H1 (cell line): ENCODE measurements around the gene CACNB1. TPM values are rescaled to one million over a fixed set of nuclear protein-coding genes. Genes with fewer than 3 reads are reported as not detected.

Experiments
- CTCF ChIA-PET: fragments of 300-600 bp; sonication (Branson Sonifier 250); formaldehyde crosslinking; loops from one replicate; lab custom pipeline; 2021; ENCODE audit not compliant: partially characterized antibody; lab: Charles Lee
- POLR2A ChIA-PET: fragments of 300-600 bp; sonication (Branson Sonifier 250); formaldehyde crosslinking; loops from one replicate; lab custom pipeline; 2021; ENCODE audit warnings: inconsistent platforms; ENCODE audit not compliant: partially characterized antibody; lab: Charles Lee
- DNase-seq, 2 experiments: peaks; one replicate each; pipeline versions ENCODE4 v3.0.0 to v3.0.0-alpha.2; 2010 to 2022; ENCODE audit warnings: low spot score in 2 of 2, low read depth in 1 of 2, mixed read lengths in 1 of 2
- FAIRE-seq: peaks from 2 replicates; lab custom pipeline; 2011; peaks lifted over from hg19 to GRCh38; lab: Jason Lieb, UNC
- H2AFZ ChIP-seq: 2 replicates; pipeline ENCODE4 v1.8.1; 2012; ENCODE audit warnings: low read length, inconsistent platforms
- H2AK5ac ChIP-seq: 2 replicates; pipeline ENCODE4 v1.6.1; 2013; ENCODE audit warnings: low read depth, low read length
- H2BK120ac ChIP-seq: replicated peaks from 2 replicates; pipeline ENCODE3; 2013; ENCODE audit warnings: low read depth, low read length, inconsistent platforms
- H2BK12ac ChIP-seq: 2 replicates; pipeline ENCODE4 v1.6.1; 2013; ENCODE audit warnings: low read depth, low read length
- H2BK15ac ChIP-seq: 2 replicates; pipeline ENCODE4 v1.6.1; 2013; ENCODE audit warnings: low read length
- H2BK20ac ChIP-seq: 2 replicates; pipeline ENCODE4 v1.6.1; 2013; ENCODE audit warnings: low read length
- H2BK5ac ChIP-seq: 2 replicates; pipeline ENCODE4 v1.6.1; 2013; ENCODE audit warnings: low read depth, low read length
- H3K14ac ChIP-seq: 2 replicates; pipeline ENCODE4 v1.6.1; 2013; ENCODE audit warnings: inconsistent platforms; ENCODE audit not compliant: insufficient read length
- H3K18ac ChIP-seq: 2 replicates; pipeline ENCODE4 v1.6.1; 2013; ENCODE audit warnings: low read length; ENCODE audit errors: extremely low read depth
- H3K23ac ChIP-seq: 2 replicates; pipeline ENCODE4 v1.6.1; 2013; ENCODE audit warnings: inconsistent platforms; ENCODE audit not compliant: insufficient read length
- H3K23me2 ChIP-seq: 2 replicates; pipeline ENCODE4 v1.6.1; 2013; ENCODE audit warnings: low read depth, low read length
- H3K27ac ChIP-seq: 2 replicates; pipeline ENCODE4 v1.6.1; 2011; ENCODE audit warnings: low read depth, low read length, inconsistent platforms
- H3K27me3 ChIP-seq, 4 experiments: replicated peaks in 1 of 4; 1 replicate in 1 of 4; 2 replicates in 3 of 4; pipeline versions ENCODE4 v1.6.1 to v1.8.1; 2011 to 2013; ENCODE audit warnings: low read length in 3 of 4, mild to moderate bottlenecking in 3 of 4, inconsistent platforms in 2 of 4, mixed read lengths in 2 of 4, moderate library complexity in 1 of 4; ENCODE audit not compliant: control insufficient read depth in 3 of 4, insufficient read depth in 3 of 4; ENCODE audit errors: extremely low read depth in 1 of 4
- H3K36me3 ChIP-seq, 4 experiments: 2 replicates each; pipeline versions ENCODE4 v1.6.1 to v1.8.1; 2011 to 2013; ENCODE audit warnings: mild to moderate bottlenecking in 4 of 4, low read length in 3 of 4, moderate library complexity in 2 of 4, control low read depth in 1 of 4, inconsistent platforms in 1 of 4; ENCODE audit not compliant: insufficient read depth in 4 of 4, control insufficient read depth in 2 of 4
- H3K4ac ChIP-seq: replicated peaks from 2 replicates; pipeline ENCODE3; 2013; ENCODE audit warnings: low read length, low read depth, mixed read lengths, inconsistent platforms; ENCODE audit not compliant: insufficient read length
- H3K4me1 ChIP-seq, 4 experiments: replicated peaks in 1 of 4; 1 replicate in 1 of 4; 2 replicates in 3 of 4; pipeline versions ENCODE4 v1.6.1 to v1.8.1; 2011 to 2013; ENCODE audit warnings: low read length in 3 of 4, inconsistent platforms in 2 of 4, mixed read lengths in 1 of 4; ENCODE audit not compliant: insufficient read depth in 4 of 4, control insufficient read depth in 3 of 4
- H3K4me2 ChIP-seq, 2 experiments: 2 replicates each; pipeline versions ENCODE4 v1.6.1 to v1.8.1; 2011 to 2013; ENCODE audit warnings: low read depth in 2 of 2, low read length in 2 of 2, control low read depth in 1 of 2, inconsistent platforms in 1 of 2, mild to moderate bottlenecking in 1 of 2; ENCODE audit not compliant: insufficient read depth in 1 of 2
- H3K4me3 ChIP-seq, 4 experiments: fragments of 200-600, 300-600 bp in 1 of 4; sonication (generic), shearing (Covaris generic), sonication (Bioruptor Twin) in 1 of 4; 2 replicates each; pipeline versions ENCODE4 v1.5.1 to v1.8.1; 2011 to 2016; ENCODE audit warnings: low read length in 4 of 4, low read depth in 3 of 4, control low read depth in 2 of 4, inconsistent platforms in 2 of 4, mild to moderate bottlenecking in 2 of 4, mixed read lengths in 1 of 4, moderate library complexity in 1 of 4; ENCODE audit not compliant: insufficient read depth in 2 of 4; ENCODE audit errors: extremely low read depth in 1 of 4
- H3K56ac ChIP-seq: replicated peaks from 2 replicates; pipeline ENCODE3; 2013; ENCODE audit warnings: low read depth, mild to moderate bottlenecking, mixed read lengths, low read length, inconsistent platforms; ENCODE audit not compliant: insufficient read length
- H3K79me1 ChIP-seq: 2 replicates; pipeline ENCODE4 v1.6.1; 2013; ENCODE audit warnings: low read depth, low read length, control low read depth
- H3K79me2 ChIP-seq, 2 experiments: 2 replicates each; pipeline versions ENCODE4 v1.6.1 to v1.8.1; 2012 to 2013; ENCODE audit warnings: low read length in 2 of 2, mild to moderate bottlenecking in 2 of 2, inconsistent platforms in 1 of 2; ENCODE audit not compliant: insufficient read depth in 2 of 2, control insufficient read depth in 1 of 2
- H3K9ac ChIP-seq, 4 experiments: replicated peaks in 1 of 4; 1 replicate in 1 of 4; 2 replicates in 3 of 4; pipeline versions ENCODE4 v1.6.1 to v1.8.1; 2011 to 2013; ENCODE audit warnings: low read depth in 3 of 4, low read length in 3 of 4, control low read depth in 2 of 4, mild to moderate bottlenecking in 2 of 4, moderate library complexity in 2 of 4, inconsistent platforms in 1 of 4; ENCODE audit errors: extremely low read depth in 1 of 4
- H3K9me3 ChIP-seq, 2 experiments: 2 replicates each; pipeline versions ENCODE4 v1.6.1 to v1.8.1; 2012 to 2013; ENCODE audit warnings: mild to moderate bottlenecking in 2 of 2, moderate library complexity in 2 of 2, control low read depth in 1 of 2, inconsistent platforms in 1 of 2, low read depth in 1 of 2, low read length in 1 of 2, mixed read lengths in 1 of 2; ENCODE audit not compliant: insufficient read depth in 2 of 2
- H4K20me1 ChIP-seq, 2 experiments: replicated peaks in 1 of 2; 2 replicates each; pipeline versions ENCODE3 to v1.8.1; 2011 to 2013; ENCODE audit warnings: inconsistent platforms in 2 of 2, low read length in 2 of 2, mild to moderate bottlenecking in 1 of 2; ENCODE audit not compliant: insufficient read depth in 2 of 2, control insufficient read depth in 1 of 2
- H4K5ac ChIP-seq: 2 replicates; pipeline ENCODE4 v1.6.1; 2013; ENCODE audit warnings: low read length, low read depth, mixed read lengths, inconsistent platforms; ENCODE audit not compliant: insufficient read length
- H4K8ac ChIP-seq: 2 replicates; pipeline ENCODE4 v1.8.0; 2013; ENCODE audit warnings: mild to moderate bottlenecking, moderate library complexity, low read length, inconsistent platforms; ENCODE audit not compliant: insufficient read depth; ENCODE audit errors: extremely low read depth
- H4K91ac ChIP-seq: replicated peaks from 2 replicates; pipeline ENCODE3; 2013; ENCODE audit warnings: low read length, mixed read lengths, inconsistent platforms; ENCODE audit not compliant: insufficient read length
- EGR1 ChIP-seq: IDR thresholded peaks from 2 replicates; pipeline ENCODE4 v1.6.1; 2011; ENCODE audit warnings: low read depth, low read length, borderline replicate concordance
- WGBS, 2 experiments: shearing (Covaris generic) in 1 of 2; methylation state at CpG; one replicate each; pipeline versions ENCODE4 v1.1.6 to v1.1.7; 2013 to 2015; ENCODE audit warnings: low lambda C conversion rate in 2 of 2, mixed read lengths in 2 of 2, inconsistent platforms in 1 of 2, low coverage in 1 of 2, missing lambda C conversion rate in 1 of 2; ENCODE audit not compliant: insufficient replicate concordance in 2 of 2, insufficient coverage in 1 of 2, insufficient read length in 1 of 2; ENCODE audit errors: extremely low coverage in 1 of 2, missing lambda C conversion rate in 1 of 2; 5-methylcytosine and 5-hydroxymethylcytosine counted together
- polyA plus RNA-seq, 7 experiments: library from polyadenylated mRNA; depleted of rRNA in 3 of 7; stranded (reverse) in 5 of 7; unstranded in 2 of 7; fragments of >200 nt in 5 of 7; fragments of 200-250 nt in 2 of 7; gene quantifications; 1 replicate in 5 of 7; 2 replicates in 1 of 7; 4 replicates in 1 of 7; pipeline versions ENCODE4 v1.2.1 to v1.2.3, GENCODE V29; 2011 to 2013; ENCODE audit warnings: missing spikeins in 2 of 7, mixed read lengths in 2 of 7
- total RNA-seq: library from RNA; stranded (reverse); fragmentation: NEBNext Ultra II Directional; extraction: Animal tissue kit (Norgen Biotek cat#: 25700); gene quantifications from 2 replicates; pipeline ENCODE4 v1.2.1, GENCODE V29; 2021
- TF ChIP-seq, protein P1 (sequence below), 3 experiments: IDR thresholded peaks; 1 replicate in 2 of 3; 2 replicates in 1 of 3; pipeline versions ENCODE4 v1.5.1 to v1.6.1; 2011; ENCODE audit warnings: low read length in 3 of 3, mild to moderate bottlenecking in 3 of 3, inconsistent platforms in 2 of 3, low read depth in 1 of 3, moderate library complexity in 1 of 3; ENCODE audit not compliant: insufficient read depth in 1 of 3; ENCODE audit errors: control extremely low read depth in 1 of 3

Gene CACNB1
- total and polyA plus RNA-seq, 2 of the 8 experiments (the other 6 are each of a cell fraction or from before 2014, with no cell fraction given): 7.2 to 17.8 TPM

DNA sequence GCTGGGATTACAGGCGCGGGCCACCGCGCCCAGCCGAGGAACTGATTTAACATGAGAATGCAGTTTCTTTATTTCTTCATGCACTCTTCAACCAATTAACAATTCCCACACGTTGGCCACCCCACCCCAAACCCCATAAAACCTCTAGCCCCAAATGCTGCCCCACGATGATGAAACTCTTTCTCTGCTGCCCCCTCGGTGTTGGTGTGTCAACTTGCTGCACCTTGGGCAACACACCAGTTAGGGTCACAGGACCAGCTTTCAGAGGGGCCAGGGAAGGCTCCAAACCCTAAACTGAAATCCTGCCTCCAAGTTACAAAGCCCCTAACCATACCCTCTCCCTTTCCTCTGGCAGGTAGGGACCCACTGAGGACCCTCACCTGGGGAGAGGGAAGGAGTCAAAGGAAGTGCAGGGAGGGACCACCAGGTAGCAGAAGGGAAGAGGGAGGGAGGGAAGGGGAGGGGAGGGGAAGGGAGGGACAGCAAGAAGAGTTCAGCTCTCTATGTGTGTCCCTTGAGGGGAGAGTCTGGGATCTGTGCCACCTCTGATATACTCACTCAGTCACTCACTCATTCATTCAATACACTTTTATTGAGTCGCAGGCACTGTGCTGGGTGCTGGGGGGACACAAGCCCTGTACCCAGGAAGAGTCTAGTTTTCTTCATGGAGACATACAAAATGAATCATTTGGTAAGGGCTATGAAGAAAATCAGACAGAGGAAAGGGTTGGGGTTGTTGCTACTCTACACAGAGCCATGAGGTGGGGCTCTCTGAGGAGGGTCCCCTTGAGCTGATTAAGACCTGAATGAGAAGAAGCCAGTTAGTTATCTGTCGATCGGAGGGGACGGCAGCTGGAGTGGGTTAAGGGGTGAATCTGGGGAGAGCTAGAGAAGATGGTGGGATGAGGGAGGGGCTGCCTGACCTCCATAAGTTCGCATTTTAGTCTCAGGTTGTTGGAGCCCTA is 50.0 kb downstream of the CACNB1 start:
- Histone ChIP-seq H3K4me2 (no peak overlapping the region), H3K79me2 (no peaks in the 10 kb centered on the region), H2BK5ac (no peak overlapping the region), H3K36me3 (no peaks in the 10 kb centered on the region), H2BK15ac (no peak overlapping the region), H2BK12ac (no peak overlapping the region), H2AFZ (no peak overlapping the region), H3K4me1 (peaks cover 0 to 20% (median 6%) of the 10 kb centered on the region in 4 experiments; a peak in 4 of 7 replicates), H3K27me3 (peaks cover 3 to 18% (median 15%) of the 10 kb centered on the region in 4 experiments), H3K4ac (no peak overlapping the region), H4K8ac (no peak overlapping the region), H3K23ac (no peak overlapping the region), H4K5ac (no peak overlapping the region), H2BK20ac (no peak overlapping the region), H3K56ac (no peak overlapping the region), H3K9ac (no peak overlapping the region), H2BK120ac (no peak overlapping the region), H3K18ac (no peak overlapping the region), H4K20me1 (no peaks in the 10 kb centered on the region), H2AK5ac (no peak overlapping the region), H3K4me3 (no peak overlapping the region), H3K79me1 (no peaks in the 10 kb centered on the region), H4K91ac (no peak overlapping the region), H3K27ac (no peak overlapping the region), H3K9me3 (no peaks in the 10 kb centered on the region), H3K23me2 (peaks cover 17% of the 10 kb centered on the region; the same call in 1 of the 2 replicates), H3K14ac (no peak overlapping the region)
- ChIA-PET POLR2A (interaction anchor here (0.6 to 1.1 kb wide), 7 partner anchors 25 to 974 kb away, joined by 3 to 4 read pairs (median 3); partner anchors contain the start of gene RPL19), CTCF (interaction anchor here (0.6 to 10.1 kb wide), 16 partner anchors 10 to 224 kb away, joined by 3 to 163 read pairs (median 3); partner anchors contain the start of gene ARL5C)
- TF ChIP-seq, protein P1, sequence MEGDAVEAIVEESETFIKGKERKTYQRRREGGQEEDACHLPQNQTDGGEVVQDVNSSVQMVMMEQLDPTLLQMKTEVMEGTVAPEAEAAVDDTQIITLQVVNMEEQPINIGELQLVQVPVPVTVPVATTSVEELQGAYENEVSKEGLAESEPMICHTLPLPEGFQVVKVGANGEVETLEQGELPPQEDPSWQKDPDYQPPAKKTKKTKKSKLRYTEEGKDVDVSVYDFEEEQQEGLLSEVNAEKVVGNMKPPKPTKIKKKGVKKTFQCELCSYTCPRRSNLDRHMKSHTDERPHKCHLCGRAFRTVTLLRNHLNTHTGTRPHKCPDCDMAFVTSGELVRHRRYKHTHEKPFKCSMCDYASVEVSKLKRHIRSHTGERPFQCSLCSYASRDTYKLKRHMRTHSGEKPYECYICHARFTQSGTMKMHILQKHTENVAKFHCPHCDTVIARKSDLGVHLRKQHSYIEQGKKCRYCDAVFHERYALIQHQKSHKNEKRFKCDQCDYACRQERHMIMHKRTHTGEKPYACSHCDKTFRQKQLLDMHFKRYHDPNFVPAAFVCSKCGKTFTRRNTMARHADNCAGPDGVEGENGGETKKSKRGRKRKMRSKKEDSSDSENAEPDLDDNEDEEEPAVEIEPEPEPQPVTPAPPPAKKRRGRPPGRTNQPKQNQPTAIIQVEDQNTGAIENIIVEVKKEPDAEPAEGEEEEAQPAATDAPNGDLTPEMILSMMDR (IDR thresholded peaks at IDR 0.05; ENCODE audit: control extremely low read depth in 1 of 3, insufficient read depth in 1 of 3, low read depth in 1 of 3, low read length in 3 of 3): 0 out of 4 replicates have a peak, but pooled peaks of 1 of the 3 experiments have one; percentile 3
- TF ChIP-seq EGR1: no peak
- 76% methylated on average over 13 of the region's 13 CpGs; no CpG with 5 or more reads in 1 of the 2 experiments for WGBS, 2 experiments
- FAIRE-seq: no peak
- no peak for DNase-seq
